SK-N-MC (cell line): ENCODE measurements around the gene WDR3.
A peak's percentile ranks its signal among the peaks of the same experiment; 100 is the strongest.

Experiments
- DNase-seq: peaks from one replicate; pipeline ENCODE4 v3.0.0-alpha.2; 2011; ENCODE audit warnings: low read depth, low spot score
- H3K27ac ChIP-seq: fragments of 200-600 bp; sonication (generic); 2 replicates; pipeline ENCODE4 v1.5.1; 2016; ENCODE audit warnings: mixed run types
- H3K36me3 ChIP-seq: fragments of 200-600 bp; sonication (generic); 2 replicates; pipeline ENCODE4 v1.6.1; 2017; ENCODE audit warnings: antibody characterized with exemption, low read length, mixed read lengths; ENCODE audit not compliant: insufficient read depth
- H3K4me3 ChIP-seq: fragments of 200-600 bp; sonication (generic); 2 replicates; pipeline ENCODE4 v1.5.1; 2016
- H3K9ac ChIP-seq: fragments of 200-600 bp; sonication (generic); 2 replicates; pipeline ENCODE4 v1.8.0; 2017; ENCODE audit warnings: mixed run types, mixed read lengths; ENCODE audit not compliant: insufficient read length
- H3K9me3 ChIP-seq: fragments of 200-600 bp; sonication (generic); 2 replicates; pipeline ENCODE4 v1.6.1; 2017; ENCODE audit warnings: low read depth, mild to moderate bottlenecking, antibody characterized with exemption, low read length, moderate library complexity, mixed read lengths
- EZH2 ChIP-seq: fragments of 200-600 bp; sonication (generic); IDR thresholded peaks from one replicate; pipeline ENCODE4 v1.6.1; 2017; ENCODE audit warnings: antibody characterized with exemption
- FOXP2 ChIP-seq: optimal IDR thresholded peaks from 2 replicates; pipeline ENCODE3; 2011; ENCODE audit warnings: mild to moderate bottlenecking, moderate library complexity; ENCODE audit not compliant: insufficient read depth; ENCODE audit errors: extremely low read length, control extremely low read depth
- POLR2AphosphoS5 ChIP-seq: IDR thresholded peaks from 2 replicates; pipeline ENCODE4 v1.6.1; 2012; ENCODE audit warnings: mild to moderate bottlenecking, low read depth, low read length, borderline replicate concordance

The WDR3 gene

GRCh38 chr1:117964290-117965038, 34.9 kb downstream of the WDR3 start:
- Histone ChIP-seq H3K9ac (no peak overlapping the region), H3K27ac (no peak overlapping the region), H3K36me3 (peaks cover 46% of the 10 kb centered on the region), H3K9me3 (no peaks in the 10 kb centered on the region), H3K4me3 (no peak overlapping the region)
- TF ChIP-seq EZH2 (no peak), FOXP2 (no peak), POLR2AphosphoS5 (no peak)
- no peak for DNase-seq

GRCh38 chr1:117967477-117967876, 37.9 kb downstream of the WDR3 start:
- no peak overlapping the region for H3K9ac ChIP-seq
- peak; percentile 8 for DNase-seq
- H3K36me3 ChIP-seq, result peaks cover 19% of the 10 kb centered on the region
- H3K9me3 ChIP-seq, result no peaks in the 10 kb centered on the region
- TF ChIP-seq POLR2AphosphoS5, result no peak
- no peak for TF ChIP-seq EZH2
- no peak for TF ChIP-seq FOXP2
- peak overlapping the region; percentile 58 for H3K4me3 ChIP-seq
- peak overlapping the region; percentile 88 for H3K27ac ChIP-seq

- peak overlapping the region; percentile 88 for H3K27ac ChIP-seq
- DNase-seq, result peak; percentile 40
- H3K36me3 ChIP-seq, result peaks cover 15% of the 10 kb centered on the region
- TF ChIP-seq POLR2AphosphoS5 (no peak), FOXP2 (no peak), EZH2 (no peak)
- H3K9ac ChIP-seq, result no peak overlapping the region
- peak overlapping the region; percentile 58 for H3K4me3 ChIP-seq
- H3K9me3 ChIP-seq, result no peaks in the 10 kb centered on the region
Measured at GRCh38 chr1:117967881-117968280, 38.3 kb downstream of the WDR3 start.

- peaks cover 3% of the 10 kb centered on the region; the same call in 1 of the 2 replicates for H3K36me3 ChIP-seq
- DNase-seq, result no peak
- H3K4me3 ChIP-seq, result no peak overlapping the region
- H3K9me3 ChIP-seq, result no peaks in the 10 kb centered on the region
- TF ChIP-seq EZH2 (no peak), POLR2AphosphoS5 (no peak), FOXP2 (no peak)
- no peak overlapping the region for H3K9ac ChIP-seq
- H3K27ac ChIP-seq, result no peak overlapping the region
Measured at GRCh38 chr1:117970252-117970651, 40.7 kb downstream of the WDR3 start.

GRCh38 chr1:117971777-117972176, 42.2 kb downstream of the WDR3 start:
- no peaks in the 10 kb centered on the region for H3K36me3 ChIP-seq
- H3K9ac ChIP-seq, result no peak overlapping the region
- TF ChIP-seq FOXP2 (no peak), EZH2 (no peak), POLR2AphosphoS5 (no peak)
- H3K4me3 ChIP-seq, result no peak overlapping the region
- no peak for DNase-seq
- H3K27ac ChIP-seq, result no peak overlapping the region
- no peaks in the 10 kb centered on the region for H3K9me3 ChIP-seq

GRCh38 chr1:117976381-117976780, 46.8 kb downstream of the WDR3 start:
- Histone ChIP-seq H3K36me3 (no peaks in the 10 kb centered on the region), H3K9me3 (no peaks in the 10 kb centered on the region), H3K9ac (no peak overlapping the region), H3K27ac (no peak overlapping the region), H3K4me3 (no peak overlapping the region)
- no peak for DNase-seq
- TF ChIP-seq POLR2AphosphoS5 (no peak), EZH2 (no peak), FOXP2 (no peak)

GRCh38 chr1:117981455-117982192, 52.1 kb downstream of the WDR3 start:
- TF ChIP-seq POLR2AphosphoS5, result no peak
- TF ChIP-seq EZH2, result no peak
- Histone ChIP-seq H3K27ac (no peak overlapping the region), H3K36me3 (no peaks in the 10 kb centered on the region), H3K9ac (no peak overlapping the region), H3K4me3 (no peak overlapping the region), H3K9me3 (no peaks in the 10 kb centered on the region)
- DNase-seq, result no peak

GRCh38 chr1:117985239-117985638, 55.7 kb downstream of the WDR3 start:
- no peak for DNase-seq
- TF ChIP-seq FOXP2 (no peak), POLR2AphosphoS5 (no peak), EZH2 (no peak)
- H3K36me3 ChIP-seq, result no peaks in the 10 kb centered on the region
- no peak overlapping the region for H3K4me3 ChIP-seq
- H3K27ac ChIP-seq, result no peak overlapping the region
- no peak overlapping the region for H3K9ac ChIP-seq
- no peaks in the 10 kb centered on the region for H3K9me3 ChIP-seq
